Measurements from ENCODE around the gene MYMX. TPM values are rescaled to one million over a fixed set of nuclear protein-coding genes. Genes with fewer than 3 reads are reported as not detected.

MYMX gene
- total and polyA plus RNA-seq, 2 of the 13 experiments (the other 11 are each of a cell fraction or from before 2014, with no cell fraction given) = not detected

GRCh38 chr6:44262467-44263353 is 46.0 kb downstream of the MYMX start (continued):
- no peak for TF ChIP-seq ZBTB3 (CRISPR knock-in tag; IDR thresholded peaks at IDR 0.05; ENCODE audit: borderline replicate concordance, low read depth)
- no peak for TF ChIP-seq CSRNP2 (CRISPR knock-in tag; conservative IDR thresholded peaks at IDR 0.05; ENCODE audit: low read depth)
- TF ChIP-seq DRAP1 (CRISPR knock-in tag; IDR thresholded peaks at IDR 0.05) = no peak
- no peak for TF ChIP-seq ZNF335 (CRISPR knock-in tag; IDR thresholded peaks at IDR 0.05)
- no peak for TF ChIP-seq GPBP1L1 (CRISPR knock-in tag; IDR thresholded peaks at IDR 0.05)
- no peak for TF ChIP-seq ZSCAN9 (CRISPR knock-in tag; IDR thresholded peaks at IDR 0.05; ENCODE audit: borderline replicate concordance)
- no peak for TF ChIP-seq ZNF318 (CRISPR knock-in tag; IDR thresholded peaks at IDR 0.05)
- TF ChIP-seq ZNF747 (CRISPR knock-in tag; IDR thresholded peaks at IDR 0.05; ENCODE audit: borderline replicate concordance) = no peak
- no peak for TF ChIP-seq ZNF619 (CRISPR knock-in tag; IDR thresholded peaks at IDR 0.05)
- TF ChIP-seq THAP11 (CRISPR knock-in tag; IDR thresholded peaks at IDR 0.05) = no peak
- no peak for TF ChIP-seq ZFP36 (IDR thresholded peaks at IDR 0.05; ENCODE audit: borderline replicate concordance, low read depth, low read length, partially characterized antibody)
- TF ChIP-seq ZNF326 (CRISPR knock-in tag; IDR thresholded peaks at IDR 0.05; ENCODE audit: borderline replicate concordance) = no peak
- no peak for TF ChIP-seq MED8 (CRISPR knock-in tag; IDR thresholded peaks at IDR 0.05; ENCODE audit: insufficient replicate concordance)
- TF ChIP-seq SIX4 (CRISPR knock-in tag; IDR thresholded peaks at IDR 0.05) = no peak
- 0 out of 2 replicates have a peak, but pooled peaks have one; percentile 27 for TF ChIP-seq MEF2D (CRISPR knock-in tag; IDR thresholded peaks at IDR 0.05)
- TF ChIP-seq NONO (IDR thresholded peaks at IDR 0.05) = no peak
- no peak for TF ChIP-seq NONO (CRISPR knock-in tag; conservative IDR thresholded peaks at IDR 0.05)
- TF ChIP-seq MLLT10 (CRISPR knock-in tag; IDR thresholded peaks at IDR 0.05) = no peak
